GM19240 (cell line): ENCODE data around the gene MPP4.

Experiments used
- DNase-seq: peaks from one replicate; pipeline ENCODE4 v3.0.0; 2011; ENCODE audit warnings: low spot score; ENCODE audit not compliant: insufficient read length

The MPP4 gene, protein sequence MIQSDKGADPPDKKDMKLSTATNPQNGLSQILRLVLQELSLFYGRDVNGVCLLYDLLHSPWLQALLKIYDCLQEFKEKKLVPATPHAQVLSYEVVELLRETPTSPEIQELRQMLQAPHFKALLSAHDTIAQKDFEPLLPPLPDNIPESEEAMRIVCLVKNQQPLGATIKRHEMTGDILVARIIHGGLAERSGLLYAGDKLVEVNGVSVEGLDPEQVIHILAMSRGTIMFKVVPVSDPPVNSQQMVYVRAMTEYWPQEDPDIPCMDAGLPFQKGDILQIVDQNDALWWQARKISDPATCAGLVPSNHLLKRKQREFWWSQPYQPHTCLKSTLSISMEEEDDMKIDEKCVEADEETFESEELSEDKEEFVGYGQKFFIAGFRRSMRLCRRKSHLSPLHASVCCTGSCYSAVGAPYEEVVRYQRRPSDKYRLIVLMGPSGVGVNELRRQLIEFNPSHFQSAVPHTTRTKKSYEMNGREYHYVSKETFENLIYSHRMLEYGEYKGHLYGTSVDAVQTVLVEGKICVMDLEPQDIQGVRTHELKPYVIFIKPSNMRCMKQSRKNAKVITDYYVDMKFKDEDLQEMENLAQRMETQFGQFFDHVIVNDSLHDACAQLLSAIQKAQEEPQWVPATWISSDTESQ

DNA sequence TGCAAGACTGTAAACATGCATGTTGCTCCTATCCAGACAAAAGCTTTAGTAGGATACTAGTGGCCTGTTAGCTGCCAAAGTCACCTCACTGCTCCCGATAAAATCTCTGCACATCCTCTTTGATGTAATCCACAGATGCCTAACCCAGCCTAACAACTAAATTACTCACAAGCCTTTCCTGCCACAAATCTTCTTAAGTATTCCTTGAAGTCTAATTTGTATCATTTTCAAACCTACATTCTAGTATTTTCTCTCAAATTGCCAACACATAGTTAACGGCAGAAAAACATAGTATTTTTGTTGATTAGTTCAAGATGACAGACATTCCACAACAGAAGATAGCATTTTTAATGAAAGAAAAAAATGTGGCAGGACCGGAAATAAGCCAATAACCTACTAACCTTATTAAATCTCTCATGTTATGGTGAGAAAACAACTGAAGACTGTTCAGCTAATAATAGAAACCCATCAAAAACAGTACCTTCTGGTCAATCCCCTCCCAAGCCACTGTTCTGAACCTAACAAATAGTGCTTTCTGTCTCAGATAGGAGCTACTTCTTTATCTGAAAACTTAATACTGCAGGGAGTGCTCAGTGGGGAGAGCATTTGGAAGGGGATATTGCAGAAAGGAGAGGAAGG lies at the start of gene MPP4:
Gene MPP4, minus strand, starts transcription at position 57 of the 639 bp plus-strand sequence. CDS start 4,690 bp downstream, outside the sequence.
- DNase-seq = no peak

DNA sequence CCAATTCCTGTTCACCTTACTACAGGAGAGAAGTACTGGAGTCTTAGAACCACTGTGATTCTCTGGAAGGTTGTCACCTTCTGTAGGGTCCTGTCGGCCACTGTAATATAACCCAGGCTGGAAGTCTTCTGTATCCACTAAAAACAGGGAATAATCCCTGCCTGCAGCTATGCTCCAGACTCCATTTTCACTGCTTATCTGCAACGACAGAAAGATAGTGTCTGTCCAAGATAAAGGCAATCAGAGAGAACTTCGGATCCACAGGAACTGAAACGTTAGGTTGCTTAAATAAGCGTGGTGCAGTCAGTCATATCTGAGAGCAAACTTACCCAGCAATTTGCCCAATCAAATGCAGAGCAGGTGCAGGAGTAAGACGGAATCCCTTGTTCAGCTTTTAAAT lies 48.1 kb upstream of the MPP4 start:
- no peak for DNase-seq

DNA sequence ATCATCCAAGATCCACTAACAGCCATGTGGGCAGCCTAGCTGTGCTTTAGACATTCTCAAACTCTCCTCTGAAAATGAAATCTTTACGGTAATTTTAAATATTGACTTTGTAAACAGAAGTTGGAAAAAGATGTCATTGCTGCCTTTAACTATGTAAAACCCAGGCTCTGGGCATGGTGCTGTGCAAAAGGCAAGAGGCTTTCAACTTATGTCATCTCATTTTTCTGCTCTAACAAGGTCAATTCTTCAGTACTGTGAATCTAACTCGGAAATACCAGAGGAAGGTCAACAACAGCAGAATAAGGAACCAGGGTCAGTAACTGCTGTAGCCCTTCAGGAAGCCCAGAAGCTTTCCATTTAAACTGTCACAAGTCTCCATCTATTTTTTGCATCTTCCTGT lies 37.0 kb upstream of the MPP4 start:
- no peak for DNase-seq

DNA sequence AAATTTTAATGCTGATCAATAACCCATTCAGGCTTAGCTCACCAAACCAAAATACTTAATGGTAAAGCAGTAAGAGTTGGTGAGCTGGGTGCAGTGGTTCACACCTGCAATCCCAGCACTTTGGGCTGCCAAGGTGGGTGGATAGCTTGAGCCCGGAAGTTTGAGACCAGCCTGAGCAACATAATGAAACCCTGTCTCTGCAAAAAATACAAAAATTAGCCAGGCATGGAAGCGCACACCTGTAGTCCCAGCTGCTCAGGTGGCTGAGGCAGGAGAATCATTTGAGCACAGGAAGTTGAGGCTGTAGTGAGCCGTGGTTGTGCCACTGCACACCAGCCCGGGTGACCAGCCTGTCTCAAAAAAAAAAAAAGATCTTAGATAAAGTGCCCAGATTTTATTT lies 35.7 kb upstream of the MPP4 start:
- no peak for DNase-seq

DNA sequence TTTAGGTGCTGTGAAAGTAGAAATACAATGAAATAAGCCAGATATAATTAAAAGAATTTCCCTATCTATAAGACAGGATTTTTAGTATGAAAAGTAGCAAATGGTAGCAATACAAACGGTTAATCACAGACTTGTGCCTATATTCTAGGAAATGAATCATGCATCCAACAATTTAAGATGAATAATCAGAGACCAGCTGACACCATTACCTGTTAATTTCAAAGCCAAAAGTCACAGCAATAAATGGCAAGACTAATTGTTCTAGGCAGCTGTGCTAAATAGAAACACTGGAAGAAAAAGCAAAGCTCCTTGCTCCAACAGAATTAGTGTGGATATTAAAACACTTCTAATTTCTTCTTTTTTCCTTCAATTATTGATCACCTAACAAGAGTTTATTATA lies 35.1 kb upstream of the MPP4 start:
- DNase-seq = no peak

DNA sequence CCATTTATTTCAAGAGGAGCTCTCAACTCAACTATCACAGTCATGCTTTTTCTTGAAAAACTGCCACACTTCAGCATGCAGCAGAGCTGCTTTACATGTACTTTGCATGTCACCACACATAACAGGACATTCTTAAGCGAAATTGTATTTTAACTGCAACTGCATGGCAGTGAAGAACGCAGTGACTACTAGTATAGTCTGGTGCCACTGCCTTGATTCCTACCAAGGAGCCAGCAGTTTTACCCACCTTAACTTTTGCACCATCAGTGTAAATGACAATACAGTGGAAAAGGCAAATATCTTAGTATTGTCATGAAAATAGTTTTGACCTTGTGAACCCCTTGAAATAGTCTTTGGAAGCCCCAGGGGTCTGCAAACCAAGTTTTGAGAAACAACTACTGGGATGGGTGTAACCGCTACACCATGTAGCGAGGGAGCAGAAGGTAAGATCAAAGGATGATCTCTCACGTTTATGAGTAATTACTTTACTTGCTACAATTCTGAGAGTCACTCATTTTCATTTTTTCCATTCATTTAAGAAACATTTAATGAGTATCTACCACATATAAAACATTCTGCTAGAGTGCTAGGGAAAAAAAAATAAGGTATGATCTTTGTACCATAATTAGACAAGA lies 32.3 kb upstream of the MPP4 start:
- DNase-seq = no peak

DNA sequence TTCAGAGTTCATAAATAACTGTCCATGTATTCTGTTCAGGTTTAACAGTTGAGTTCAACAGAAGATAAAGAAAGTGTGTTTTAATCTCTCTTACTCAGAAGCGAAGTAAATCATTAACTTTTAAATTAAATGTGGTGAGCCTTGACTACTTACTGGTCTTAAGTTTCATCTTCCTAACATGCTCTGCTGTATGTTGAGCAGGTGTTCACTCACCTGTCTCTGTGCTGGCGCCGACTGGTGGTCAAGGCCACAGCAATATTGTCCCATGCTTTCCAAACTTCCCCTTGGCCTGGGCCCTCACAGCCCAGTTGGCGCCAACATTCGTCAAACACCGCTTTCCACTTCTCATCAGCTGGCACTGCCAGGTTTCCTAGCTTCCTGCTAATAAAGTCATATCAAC lies 17.0 kb upstream of the MPP4 start:
- DNase-seq = no peak

DNA sequence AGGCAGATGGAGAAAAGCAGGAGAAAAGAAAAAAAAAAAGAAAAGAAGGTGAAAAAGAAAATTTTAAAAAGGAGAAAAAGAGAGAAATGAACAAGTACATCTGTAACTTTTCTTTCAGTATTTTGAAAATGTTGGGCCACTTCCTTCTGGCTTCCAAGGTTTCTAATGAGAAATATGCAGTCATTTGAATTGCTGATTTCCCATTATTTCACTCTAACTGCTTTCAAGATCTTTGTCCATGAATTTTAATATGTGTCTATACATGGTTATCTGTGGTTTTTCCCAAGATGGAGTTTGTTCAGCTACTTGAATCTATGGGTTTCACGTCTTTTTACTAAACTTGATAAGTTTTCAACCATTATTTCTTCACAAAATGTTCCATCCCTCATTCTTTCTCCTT lies 14.3 kb upstream of the MPP4 start:
- no peak for DNase-seq

DNA sequence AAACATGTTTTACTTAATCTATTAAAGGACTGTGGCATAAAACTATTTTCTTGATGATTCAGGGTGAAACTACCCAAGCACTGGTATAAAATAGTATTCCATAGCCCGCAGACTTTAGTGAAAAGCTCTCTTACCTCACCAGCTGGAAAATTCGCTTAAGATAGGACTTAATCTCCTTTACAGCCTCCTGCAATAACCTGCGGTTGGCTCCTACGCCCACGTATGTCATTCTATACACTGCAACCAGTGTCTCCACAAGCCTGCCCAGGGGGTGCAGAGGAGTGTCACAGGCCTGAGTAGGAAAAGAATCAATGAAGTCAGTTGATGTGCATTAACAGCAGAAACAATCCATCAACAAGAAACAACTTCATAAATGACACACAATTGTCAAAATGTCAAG lies 11.3 kb upstream of the MPP4 start:
- DNase-seq = no peak

DNA sequence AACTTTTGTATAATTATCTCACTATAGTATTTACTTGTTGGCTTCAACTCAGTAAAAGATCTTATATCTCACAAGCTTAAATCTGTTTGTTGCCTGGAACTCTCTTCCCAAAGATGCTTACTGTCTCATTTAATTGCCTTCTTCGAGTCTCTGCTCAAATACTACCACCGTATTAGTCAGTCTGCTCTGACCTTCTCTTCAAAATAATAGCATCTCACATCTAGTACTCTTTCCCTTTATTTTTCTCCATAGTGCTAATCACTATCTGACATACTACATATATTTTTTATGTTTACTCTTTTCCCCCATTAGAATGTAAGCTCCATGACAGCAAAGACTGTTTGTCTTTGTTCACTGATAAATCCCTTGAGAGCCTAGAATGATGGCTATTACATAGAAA lies 10.6 kb upstream of the MPP4 start:
- no peak for DNase-seq

DNA sequence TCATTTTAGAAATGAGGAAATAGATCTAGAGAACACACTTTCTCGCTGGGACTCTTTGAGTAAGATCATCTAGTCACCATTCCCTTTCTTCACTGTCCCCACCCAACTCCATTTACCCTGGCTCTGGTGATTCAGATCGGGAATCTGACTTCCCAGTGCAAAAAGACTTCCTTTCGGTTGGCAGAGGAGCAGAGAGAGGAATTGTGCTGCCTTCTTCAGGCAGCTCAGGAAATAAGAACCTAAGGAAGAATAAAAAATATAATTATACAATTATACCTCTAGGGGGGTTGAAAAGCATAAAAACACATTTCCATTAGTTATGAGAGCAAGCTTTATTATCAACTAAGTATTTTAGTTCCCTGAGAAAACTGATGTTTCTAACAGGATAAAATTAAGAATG lies 9.3 kb upstream of the MPP4 start:
- DNase-seq = no peak

DNA sequence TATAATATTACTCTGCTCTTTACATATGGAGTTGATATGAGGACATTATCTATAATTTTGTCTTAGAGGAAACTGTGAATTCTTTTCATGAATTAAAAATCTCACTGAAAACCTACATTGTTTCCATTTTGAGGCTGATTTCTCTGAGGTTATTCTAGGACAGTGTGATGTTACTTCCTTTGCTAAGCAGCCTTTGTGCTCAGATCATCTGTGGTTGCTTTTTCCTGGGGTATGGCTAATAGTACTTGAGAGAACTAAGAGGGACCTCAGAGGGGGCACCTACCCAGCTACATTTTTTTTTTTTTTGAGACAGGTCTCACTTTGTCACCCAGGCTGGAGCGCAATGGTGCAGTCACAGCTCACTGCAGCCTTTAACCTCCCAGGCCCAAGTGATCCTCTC lies 8.7 kb upstream of the MPP4 start:
- no peak for DNase-seq

DNA sequence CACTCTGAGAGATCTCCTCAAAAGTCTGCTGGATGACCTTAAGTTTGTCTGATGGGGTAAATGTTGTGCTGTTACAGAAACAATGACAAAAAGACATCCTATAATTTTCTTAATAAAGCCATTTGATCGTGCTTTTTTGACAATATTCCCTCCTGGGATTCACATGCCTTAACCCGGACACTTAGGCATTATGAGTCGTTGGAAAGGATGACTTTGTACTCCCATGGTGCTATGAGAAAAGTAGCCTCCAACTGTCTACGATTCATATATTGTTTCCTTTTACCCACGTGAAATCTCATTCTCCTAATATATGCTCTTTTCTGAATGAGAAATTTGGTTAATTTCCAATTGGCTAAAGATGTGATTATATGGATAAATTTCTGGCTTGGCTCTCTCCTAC lies 6.1 kb upstream of the MPP4 start:
- no peak for DNase-seq

DNA sequence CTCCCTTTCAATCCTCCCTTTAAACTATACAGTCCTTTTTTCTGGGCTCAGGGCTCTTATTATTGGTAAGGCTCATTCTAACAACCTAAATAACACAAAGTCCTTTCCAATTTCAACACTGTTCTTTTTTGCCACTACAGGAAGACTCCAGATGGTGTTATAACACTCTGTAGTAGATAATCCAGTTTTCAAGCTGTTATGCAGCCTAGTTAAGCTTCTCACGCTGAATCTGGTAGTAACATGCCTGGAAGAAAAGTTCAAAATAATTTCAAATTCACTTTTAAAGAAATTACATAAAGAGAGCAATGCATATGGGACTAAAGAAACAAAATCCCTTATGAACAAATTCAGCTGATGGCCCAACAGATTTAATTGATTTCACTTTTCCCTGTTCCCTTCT lies 3.2 kb upstream of the MPP4 start:
- DNase-seq = no peak

DNA sequence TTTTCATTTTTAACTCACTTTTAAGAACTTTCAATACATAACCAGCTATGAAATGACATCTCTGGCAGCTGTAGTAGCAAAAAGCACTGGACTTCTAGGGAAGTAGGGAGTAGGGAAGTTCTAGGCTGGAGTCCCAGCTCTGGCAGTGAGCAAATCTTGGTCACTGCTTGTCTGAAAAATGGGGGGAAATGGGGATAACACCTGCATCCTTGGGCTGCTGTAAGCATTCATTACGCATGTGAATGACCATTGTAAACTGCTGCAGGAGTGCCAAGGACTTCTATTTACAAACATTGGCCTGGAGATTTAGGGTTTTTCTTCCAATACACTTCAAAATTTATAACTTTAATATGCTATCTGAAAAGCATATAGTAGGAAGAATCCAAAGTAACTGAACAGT lies 972 bp upstream of the MPP4 start:
- DNase-seq = no peak

DNA sequence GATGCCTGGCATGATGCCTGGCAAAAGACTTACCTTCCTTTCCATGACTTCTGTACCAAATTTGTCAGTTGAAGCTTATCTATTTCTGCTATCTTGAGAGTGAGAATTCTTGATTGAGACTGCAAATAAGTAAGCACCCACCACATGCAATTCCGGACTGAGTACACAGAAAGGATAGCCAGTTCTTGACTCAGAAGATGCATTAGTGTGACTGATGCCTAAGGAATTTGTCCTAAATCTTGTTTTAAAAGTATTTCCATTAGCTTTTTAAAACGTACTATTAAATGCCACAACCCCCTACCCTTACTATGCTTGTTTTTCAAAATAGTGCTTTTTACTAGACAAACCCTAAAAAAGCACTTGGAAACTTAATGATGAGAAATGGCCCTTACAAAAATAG lies 545 bp downstream of the MPP4 start:
- no peak for DNase-seq

DNA sequence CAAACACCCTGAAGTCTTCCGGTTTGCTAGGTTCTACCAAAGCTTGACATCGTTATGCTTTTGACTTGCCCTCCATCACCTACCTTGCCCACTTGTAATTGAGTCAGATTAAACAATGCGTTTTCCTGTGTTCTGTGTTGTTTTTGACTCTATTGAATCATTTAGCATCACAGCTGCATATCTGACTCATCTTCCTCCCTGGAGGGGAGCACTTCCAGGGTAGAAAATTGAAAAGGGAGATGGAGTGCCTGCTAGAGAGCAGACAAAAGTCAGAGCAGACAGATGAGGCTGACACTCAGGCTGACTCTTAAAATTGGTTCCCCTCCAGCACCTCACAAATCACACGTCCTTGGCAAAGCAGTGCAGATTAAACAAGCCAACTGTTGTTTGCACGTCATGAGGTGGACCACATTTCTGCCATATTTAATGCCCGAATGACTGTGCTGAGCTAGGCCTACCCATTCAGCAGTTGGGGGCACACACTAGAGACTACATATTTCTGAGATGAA lies 2.2 kb downstream of the MPP4 start:
- DNase-seq = no peak

DNA sequence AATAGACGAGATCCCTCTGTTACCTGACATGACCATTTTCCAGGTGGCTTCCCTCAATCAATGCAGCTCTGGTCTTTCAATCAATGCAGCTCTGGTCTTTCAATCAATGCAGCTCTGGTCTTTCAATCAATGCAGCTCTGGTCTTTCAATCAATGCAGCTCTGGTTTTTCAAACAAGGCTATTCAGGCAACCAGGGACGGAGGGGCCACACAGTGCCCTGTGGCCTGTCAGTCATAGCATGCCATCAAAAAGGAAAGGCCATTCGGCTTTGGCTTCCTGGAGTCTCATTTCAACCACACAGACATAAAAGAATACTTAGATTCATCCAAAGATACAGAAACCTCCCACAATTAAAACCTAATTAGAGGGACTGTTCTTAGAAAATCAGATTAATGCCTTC lies 13.3 kb downstream of the MPP4 start:
- no peak for DNase-seq

DNA sequence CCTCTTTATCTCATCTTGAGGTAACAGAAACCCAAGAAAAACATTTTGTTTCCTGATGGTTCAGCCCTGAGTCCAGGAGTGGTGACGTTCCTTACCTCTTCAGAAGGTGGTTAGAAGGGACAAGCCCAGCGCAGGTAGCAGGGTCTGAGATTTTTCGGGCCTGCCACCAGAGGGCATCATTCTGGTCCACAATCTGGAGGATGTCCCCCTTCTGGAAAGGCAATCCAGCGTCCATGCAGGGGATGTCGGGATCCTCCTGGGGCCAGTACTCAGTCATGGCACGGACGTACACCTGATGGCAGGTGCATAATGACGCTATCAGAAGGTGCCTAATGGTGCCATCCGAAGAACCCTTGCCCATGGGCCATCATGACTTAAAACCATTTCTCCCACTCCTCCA lies 17.7 kb downstream of the MPP4 start:
- DNase-seq = no peak

DNA sequence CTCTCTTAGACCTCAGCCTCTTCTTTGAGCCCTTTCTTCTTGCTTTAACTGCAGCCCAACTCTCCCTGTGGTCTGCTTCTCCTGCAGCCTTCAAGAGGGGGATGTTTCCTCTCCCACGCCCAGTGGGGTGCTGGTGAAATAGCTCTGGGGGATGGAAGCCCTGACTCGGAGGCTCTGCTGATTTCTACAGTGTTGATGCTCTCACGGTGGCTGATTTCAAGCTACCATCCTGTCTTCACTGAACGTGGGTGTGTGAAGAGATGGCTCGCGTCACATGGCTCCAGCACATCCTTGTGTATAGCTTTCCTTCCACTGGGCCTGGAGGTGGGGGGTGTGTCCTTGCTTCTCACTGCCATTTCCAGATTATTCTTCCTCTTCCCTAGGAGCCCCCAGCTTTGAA lies 20.0 kb downstream of the MPP4 start:
- DNase-seq = no peak

DNA sequence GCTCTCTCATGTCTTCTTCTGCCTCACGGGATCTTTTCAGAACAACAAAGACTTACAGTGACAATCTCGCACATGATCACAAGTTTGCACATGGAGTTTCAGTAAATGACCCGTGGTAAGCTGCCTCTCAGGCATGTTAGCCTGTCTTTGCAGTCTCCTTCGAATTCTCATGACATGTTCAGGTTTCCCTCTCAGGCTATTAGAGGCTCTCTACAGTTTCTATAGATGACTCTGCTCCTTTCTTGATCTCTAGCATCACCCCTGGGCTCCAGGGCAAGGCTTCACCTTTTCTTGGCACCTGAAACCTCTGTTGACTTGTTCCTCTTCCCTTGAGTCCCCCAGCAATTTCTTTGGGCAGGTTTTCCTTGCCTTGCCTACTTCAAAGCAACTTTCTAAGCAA lies 23.0 kb downstream of the MPP4 start:
- no peak for DNase-seq

DNA sequence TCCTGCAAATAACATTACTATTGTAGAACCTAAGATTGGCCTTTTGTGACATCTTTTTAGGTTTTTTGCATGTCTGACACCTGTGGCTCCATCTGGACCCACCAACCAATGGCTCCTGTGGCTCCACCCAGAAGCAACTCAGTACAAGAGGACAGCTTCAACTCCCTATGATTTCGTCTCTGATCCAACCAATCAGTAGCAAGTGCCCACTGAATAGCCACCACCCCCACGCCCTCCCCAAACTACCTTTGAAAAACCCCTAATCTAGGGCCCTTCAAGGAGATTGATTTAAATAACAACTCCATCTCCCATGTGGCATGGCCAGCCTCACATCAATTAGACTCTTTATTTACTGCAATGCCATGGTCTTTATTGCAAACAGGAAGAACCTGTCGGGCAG lies 23.6 kb downstream of the MPP4 start:
- DNase-seq = no peak
